Activated T-cell treated with anti-CD3 and anti-CD28 coated beads, Interleukin-2, amount 50 U/mL, for 4 hours (primary cell): Measurements from ENCODE around the gene KLK1. TPM values are rescaled to one million over a fixed set of nuclear protein-coding genes. Genes with fewer than 3 reads are reported as not detected.

Source experiments
- ATAC-seq, 2 donors: fragments of 200-7000 bp; cut with Tn5 transposase; one replicate each; pipeline ENCODE4 v1.10.0; 2021
- DNase-seq: peaks from one replicate; pipeline ENCODE4 v3.0.0-alpha.2; 2020
- H3K27me3 Mint-ChIP-seq: one replicate; pipeline ENCODE4 v1.8.0; 2021; ENCODE audit warnings: low read depth, mixed read lengths
- H3K36me3 Mint-ChIP-seq: one replicate; pipeline ENCODE4 v1.8.0; 2022; ENCODE audit warnings: mixed read lengths; ENCODE audit not compliant: insufficient read depth
- H3K4me1 Mint-ChIP-seq: one replicate; pipeline ENCODE4 v1.8.0; 2021; ENCODE audit warnings: low read depth, mixed read lengths
- H3K4me3 Mint-ChIP-seq: one replicate; pipeline ENCODE4 v1.8.0; 2021; ENCODE audit warnings: mild to moderate bottlenecking, moderate library complexity, mixed read lengths
- H3K9me3 Mint-ChIP-seq: one replicate; pipeline ENCODE4 v1.8.0; 2021; ENCODE audit warnings: mixed read lengths
- total RNA-seq, 3 donors: library from RNA; stranded (reverse); gene quantifications; one replicate each; pipeline ENCODE4 v1.2.1, GENCODE V29; 2021

Gene KLK1
- total RNA-seq, 3 donors from 2014 or later: 0.58 to 1.1 (median 0.71) TPM

DNA sequence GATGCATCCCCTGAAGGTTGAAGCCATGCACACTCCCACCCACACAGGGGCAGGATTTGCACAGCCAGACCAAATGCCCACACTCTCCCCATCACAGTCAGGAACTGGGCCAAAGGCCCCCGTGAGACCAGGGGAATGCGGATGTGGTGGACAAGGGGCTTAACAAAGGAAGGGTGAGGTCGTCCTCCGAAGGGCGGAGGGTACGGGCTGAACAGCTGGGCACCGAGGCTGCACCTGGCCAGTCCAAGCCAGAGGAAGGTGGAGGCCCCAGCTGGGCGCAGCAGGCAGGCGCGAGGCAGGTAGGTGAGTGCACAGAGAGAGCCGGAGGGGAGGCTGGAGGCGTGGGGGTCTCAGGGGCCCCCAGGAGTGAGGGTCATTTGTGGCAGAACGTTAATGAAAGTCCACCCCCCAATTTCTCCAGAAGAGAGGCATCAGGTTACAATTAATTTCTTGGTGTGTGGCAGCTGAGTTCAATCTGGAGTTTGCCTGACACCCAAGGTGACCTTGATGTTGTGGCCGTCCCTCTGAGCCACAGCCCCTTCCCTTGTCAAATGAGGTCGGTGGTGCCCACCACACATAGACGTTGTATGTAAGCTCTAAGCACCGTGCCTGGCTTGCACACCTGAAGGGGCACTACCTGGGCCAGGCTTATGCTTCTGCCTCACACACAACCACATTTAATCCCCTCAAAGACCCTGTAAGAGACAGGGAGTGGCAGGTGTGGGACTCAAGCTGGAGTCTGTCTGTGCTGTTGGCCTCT lies 6.9 kb upstream of the KLK1 start:
- Mint-ChIP-seq H3K4me3 (no peak overlapping the region), H3K4me1 (peaks cover 4% of the 10 kb centered on the region), H3K9me3 (no peaks in the 10 kb centered on the region), H3K27me3 (peaks cover 55% of the 10 kb centered on the region), H3K36me3 (no peaks in the 10 kb centered on the region)
- ATAC-seq (no peak), DNase-seq (no peak)

DNA sequence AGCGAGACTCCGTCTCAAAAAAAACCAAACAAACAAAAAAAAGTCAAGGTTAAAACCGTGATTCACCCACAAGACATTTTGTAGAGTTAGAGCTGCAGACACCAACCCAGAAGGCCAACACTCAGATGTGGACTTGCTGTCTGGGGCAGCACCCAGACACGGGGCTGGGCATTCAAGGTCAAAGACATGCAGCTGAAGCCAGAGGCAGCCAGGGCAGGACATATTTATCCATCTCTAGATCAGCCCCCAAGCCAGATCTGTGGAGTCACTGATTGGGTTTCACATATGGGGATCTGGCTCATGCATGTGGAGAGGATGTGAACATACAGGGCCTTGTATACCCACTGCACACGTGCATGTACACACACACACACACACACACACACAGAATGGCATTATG lies 6.2 kb upstream of the KLK1 start:
- H3K27me3 Mint-ChIP-seq: peaks cover 52% of the 10 kb centered on the region
- H3K4me3 Mint-ChIP-seq: no peak overlapping the region
- no peaks in the 10 kb centered on the region for H3K4me1 Mint-ChIP-seq
- H3K36me3 Mint-ChIP-seq: no peaks in the 10 kb centered on the region
- no peaks in the 10 kb centered on the region for H3K9me3 Mint-ChIP-seq
- ATAC-seq (no peak), DNase-seq (no peak)

DNA sequence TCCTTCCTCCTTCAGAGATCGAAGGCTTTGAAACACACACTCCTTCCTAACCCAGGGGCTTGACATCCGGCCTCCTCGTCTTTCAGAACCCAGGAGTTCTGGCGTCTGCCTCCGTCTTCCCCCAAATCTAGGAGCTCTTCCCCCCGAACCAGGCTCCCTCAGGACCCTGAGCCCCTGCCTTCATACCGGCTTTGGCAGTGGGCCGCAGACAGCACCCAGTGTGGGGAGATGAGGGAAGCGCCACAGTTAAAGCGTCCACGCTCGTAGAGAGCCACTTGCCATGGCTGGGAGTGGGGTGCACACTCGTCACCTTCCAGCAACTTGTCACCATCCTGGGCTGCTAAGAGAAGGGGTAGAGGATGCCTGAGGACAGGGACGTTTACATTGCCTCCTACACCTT lies 3.9 kb upstream of the KLK1 start:
- Mint-ChIP-seq H3K4me1 (no peaks in the 10 kb centered on the region), H3K9me3 (no peaks in the 10 kb centered on the region), H3K27me3 (peaks cover 47% of the 10 kb centered on the region), H3K36me3 (no peaks in the 10 kb centered on the region), H3K4me3 (no peak overlapping the region)
- no peak for DNase-seq
- ATAC-seq: no peak

DNA sequence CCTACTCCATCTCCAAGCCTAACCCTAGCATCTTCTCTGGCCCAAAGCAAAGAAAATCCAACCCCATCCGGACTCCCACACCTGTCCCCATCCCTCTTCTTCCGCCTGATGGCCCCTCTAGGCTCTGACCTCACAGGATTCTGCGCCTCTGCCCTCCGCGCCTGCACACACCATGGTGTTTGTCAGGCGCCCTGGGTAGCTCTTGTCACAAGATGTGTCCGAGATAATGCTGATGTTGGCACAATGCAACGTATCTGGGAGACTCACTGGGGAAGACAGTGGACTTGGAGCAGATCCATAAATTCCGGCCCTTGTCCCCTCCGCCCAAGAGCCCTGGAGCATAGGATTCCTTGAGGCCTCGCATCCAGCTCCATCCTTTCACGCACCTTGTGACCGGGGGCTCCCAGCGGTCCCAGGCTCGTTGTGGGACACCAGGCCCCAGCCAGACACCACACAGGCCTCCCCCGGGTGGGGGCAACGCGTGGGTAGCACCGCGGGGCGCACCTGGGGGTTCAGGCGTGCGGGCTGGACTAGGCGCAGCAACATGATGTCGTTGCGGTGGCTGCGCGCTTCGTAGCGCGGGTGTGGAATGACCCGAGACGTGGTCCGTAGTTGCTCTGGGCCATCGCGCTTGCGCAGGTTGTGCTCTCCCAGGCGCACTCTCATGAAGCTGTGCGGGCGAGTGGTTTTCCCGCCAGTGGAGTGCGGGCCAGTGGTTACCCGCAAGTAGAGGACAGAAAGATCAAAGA lies 3.1 kb upstream of the KLK1 start:
- ATAC-seq (no peak), DNase-seq (no peak)
- peaks cover 49% of the 10 kb centered on the region for H3K27me3 Mint-ChIP-seq
- H3K9me3 Mint-ChIP-seq: no peaks in the 10 kb centered on the region
- no peak overlapping the region for H3K4me3 Mint-ChIP-seq
- no peaks in the 10 kb centered on the region for H3K4me1 Mint-ChIP-seq
- no peaks in the 10 kb centered on the region for H3K36me3 Mint-ChIP-seq

DNA sequence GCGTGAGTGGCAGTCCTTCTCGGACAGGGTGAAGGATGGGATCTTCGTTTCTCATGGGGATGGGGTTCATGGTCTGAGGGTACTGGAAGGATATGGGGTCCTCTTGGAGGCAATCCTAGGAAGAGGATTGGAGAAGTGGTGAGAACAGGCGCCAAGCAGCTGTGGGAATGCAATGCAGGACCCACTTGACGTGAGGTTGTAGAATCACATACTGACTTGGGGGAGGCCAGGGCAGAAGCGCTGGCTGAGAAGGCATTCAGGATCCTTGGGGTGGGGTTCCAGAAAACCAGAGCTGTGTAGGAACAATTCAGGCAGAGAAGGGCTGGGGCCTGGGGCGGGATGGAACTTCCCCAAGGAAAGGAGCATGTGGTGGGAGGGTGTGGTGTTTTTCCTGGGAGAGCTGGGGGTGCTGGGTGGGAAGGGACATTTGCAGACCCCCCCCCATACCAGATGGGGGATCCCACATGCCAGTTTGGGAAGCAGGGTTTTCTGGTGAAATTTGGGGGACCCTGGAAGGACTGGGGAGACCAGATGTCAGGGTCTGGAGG lies 852 bp downstream of the KLK1 start:
- no peak for ATAC-seq
- H3K4me1 Mint-ChIP-seq: peaks cover 24% of the 10 kb centered on the region
- H3K4me3 Mint-ChIP-seq: no peak overlapping the region
- H3K27me3 Mint-ChIP-seq: peaks cover 63% of the 10 kb centered on the region
- DNase-seq: no peak
- H3K36me3 Mint-ChIP-seq: no peaks in the 10 kb centered on the region
- no peaks in the 10 kb centered on the region for H3K9me3 Mint-ChIP-seq

DNA sequence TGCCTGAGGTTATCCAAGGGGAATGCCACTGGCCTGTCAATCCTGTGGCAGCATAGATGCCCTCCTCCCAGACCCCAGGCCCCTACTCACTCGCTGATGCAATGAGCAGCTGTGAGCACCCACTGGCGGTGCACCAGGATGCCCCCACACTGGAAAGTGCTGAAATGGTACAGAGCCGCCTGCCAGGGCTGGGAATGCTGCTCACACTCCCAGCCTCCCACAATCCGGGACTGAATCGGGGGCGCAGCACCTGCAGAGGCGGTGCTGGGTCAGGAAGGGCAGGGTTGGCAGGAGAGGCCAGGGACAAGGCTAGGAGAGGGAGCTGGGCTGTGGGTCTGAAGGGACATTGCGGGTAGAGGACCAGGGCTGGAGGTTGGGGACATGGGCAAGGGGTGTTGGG lies 2.0 kb downstream of the KLK1 start:
- Mint-ChIP-seq H3K36me3 (no peaks in the 10 kb centered on the region), H3K4me1 (peaks cover 33% of the 10 kb centered on the region), H3K27me3 (peaks cover 65% of the 10 kb centered on the region), H3K4me3 (no peak overlapping the region), H3K9me3 (no peaks in the 10 kb centered on the region)
- ATAC-seq (no peak), DNase-seq (no peak)

DNA sequence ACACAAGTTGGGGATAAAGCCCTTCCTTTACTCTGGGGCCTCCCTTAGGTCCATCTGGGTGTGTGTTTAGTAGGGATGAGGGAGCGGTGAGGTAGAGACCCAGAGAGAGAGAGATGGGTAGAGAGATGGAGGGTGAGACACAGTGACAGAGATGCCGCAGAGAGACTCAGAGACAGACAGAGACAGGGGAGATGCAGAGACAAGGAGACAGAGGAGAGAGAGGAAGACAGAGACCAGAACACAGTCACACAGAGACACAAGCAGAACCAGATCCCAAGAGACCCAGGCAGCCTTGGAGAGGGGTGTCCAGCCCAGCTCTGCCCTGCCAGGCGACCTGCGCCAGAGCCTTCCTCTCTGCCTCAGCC lies 2.4 kb downstream of the KLK1 start:
- peaks cover 66% of the 10 kb centered on the region for H3K27me3 Mint-ChIP-seq
- H3K4me1 Mint-ChIP-seq: peaks cover 36% of the 10 kb centered on the region
- H3K9me3 Mint-ChIP-seq: no peaks in the 10 kb centered on the region
- H3K36me3 Mint-ChIP-seq: no peaks in the 10 kb centered on the region
- no peak for DNase-seq
- ATAC-seq: no peak
- no peak overlapping the region for H3K4me3 Mint-ChIP-seq

DNA sequence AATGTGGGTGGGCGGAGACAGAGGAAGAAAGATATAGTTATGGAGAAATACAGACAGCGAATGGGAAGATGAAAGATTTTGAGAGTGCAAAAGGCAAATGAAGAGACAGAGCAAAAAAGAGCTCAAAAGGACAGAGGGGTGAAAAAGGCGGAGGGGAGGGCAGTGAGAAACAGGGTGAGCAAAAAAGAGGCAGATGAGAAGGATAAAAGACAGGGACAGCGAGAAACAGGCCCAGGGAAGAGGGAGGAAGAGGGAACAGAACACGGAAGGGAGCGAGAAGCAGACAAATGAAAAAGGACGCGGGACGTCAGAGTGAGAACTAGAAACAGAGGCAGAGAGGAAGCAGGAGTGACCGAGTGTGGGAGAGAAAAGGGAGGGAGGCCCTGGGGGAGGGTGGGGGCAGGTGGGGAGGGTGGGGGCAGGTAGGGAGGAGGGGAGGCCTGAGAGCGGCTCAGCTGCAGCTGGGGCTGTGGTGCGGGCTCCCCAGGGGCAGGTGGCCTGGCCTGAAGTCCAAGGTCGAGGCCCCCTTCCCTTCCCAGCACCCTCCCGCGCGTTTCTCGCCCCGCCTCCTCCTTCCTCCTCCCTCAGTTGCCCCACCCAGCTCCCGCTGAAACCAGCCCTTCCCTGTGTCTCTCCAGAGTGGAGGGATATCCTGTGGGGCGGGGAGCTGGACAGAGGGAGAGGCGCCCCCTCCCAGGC lies 2.9 kb downstream of the KLK1 start:
- peak overlapping the region; percentile 1 for H3K4me3 Mint-ChIP-seq
- DNase-seq: no peak
- ATAC-seq: no peak
- H3K27me3 Mint-ChIP-seq: peaks cover 69% of the 10 kb centered on the region
- no peaks in the 10 kb centered on the region for H3K9me3 Mint-ChIP-seq
- no peaks in the 10 kb centered on the region for H3K36me3 Mint-ChIP-seq
- H3K4me1 Mint-ChIP-seq: peaks cover 37% of the 10 kb centered on the region

DNA sequence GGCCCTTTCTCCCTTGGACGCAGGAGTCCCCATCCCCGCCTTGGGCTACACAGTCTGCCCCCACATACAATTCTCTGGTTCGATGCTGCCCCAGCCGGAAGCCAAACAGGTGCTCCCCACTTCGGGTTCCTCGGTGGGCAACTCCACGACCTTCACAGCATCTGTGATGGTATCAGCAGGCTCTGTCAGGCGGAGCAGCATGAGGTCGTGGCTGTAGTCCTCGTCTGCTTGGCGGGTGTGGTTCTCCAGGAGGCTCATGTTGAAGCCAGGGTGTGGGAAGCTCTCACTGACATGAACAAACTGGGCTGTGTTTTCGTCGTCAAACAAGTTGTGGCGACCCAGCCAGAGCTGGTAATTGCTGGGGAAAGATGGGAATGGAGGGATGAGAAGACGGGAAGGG lies 3.5 kb downstream of the KLK1 start:
- Mint-ChIP-seq H3K4me3 (no peak overlapping the region), H3K4me1 (peaks cover 37% of the 10 kb centered on the region), H3K27me3 (peaks cover 73% of the 10 kb centered on the region), H3K36me3 (no peaks in the 10 kb centered on the region), H3K9me3 (no peaks in the 10 kb centered on the region)
- ATAC-seq: no peak
- no peak for DNase-seq

DNA sequence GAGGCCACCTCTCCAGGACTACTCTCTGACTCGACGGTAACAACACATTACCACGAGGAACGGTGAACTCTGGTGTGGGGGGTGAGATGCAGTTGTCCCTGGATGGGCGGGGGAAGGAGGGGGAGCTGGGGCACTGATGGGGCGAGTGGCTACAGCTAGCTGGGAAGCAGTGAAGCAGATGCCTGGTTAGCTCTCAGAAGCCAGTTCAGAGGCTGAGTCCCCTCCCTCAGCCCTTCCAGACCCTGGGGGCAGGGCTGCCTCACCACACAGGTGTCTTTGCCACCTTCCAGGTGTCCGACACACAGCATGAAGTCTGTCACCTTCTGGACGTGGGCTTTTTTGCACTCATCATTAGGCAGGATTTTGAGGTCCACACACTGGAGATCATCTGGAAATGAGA lies 4.0 kb downstream of the KLK1 start:
- Mint-ChIP-seq H3K36me3 (no peaks in the 10 kb centered on the region), H3K9me3 (no peaks in the 10 kb centered on the region), H3K4me1 (peaks cover 37% of the 10 kb centered on the region), H3K4me3 (no peak overlapping the region), H3K27me3 (peaks cover 73% of the 10 kb centered on the region)
- DNase-seq: no peak
- ATAC-seq: no peak

DNA sequence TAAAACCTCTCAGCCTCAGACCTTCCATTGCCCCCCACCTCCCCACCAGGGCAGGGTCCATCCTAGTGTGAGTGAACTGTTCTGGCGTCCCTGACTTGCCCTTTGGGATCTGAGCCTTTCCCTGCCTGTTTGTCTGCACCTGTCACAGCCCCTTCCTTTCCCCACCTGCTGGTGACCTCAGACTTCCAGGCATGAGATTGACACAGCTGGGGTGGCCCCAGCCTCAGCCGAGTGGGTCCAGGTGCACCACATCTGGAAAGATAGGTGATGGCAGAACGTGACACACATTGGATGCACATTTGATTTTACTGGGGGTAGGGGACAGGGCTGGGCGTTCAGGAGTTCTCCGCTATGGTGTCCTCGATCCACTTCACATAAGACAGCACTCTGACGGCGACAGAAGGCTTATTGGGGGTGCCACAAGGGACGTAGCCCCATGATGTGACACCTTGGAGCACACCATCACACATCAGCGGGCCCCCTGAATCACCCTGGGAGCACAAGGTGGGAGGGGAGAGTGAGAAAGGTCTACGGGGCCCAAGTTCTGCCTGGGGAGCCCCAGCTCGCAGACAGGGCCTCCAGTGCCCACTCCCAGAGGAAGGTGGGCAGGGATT lies 4.6 kb downstream of the KLK1 start:
- no peaks in the 10 kb centered on the region for H3K9me3 Mint-ChIP-seq

DNA sequence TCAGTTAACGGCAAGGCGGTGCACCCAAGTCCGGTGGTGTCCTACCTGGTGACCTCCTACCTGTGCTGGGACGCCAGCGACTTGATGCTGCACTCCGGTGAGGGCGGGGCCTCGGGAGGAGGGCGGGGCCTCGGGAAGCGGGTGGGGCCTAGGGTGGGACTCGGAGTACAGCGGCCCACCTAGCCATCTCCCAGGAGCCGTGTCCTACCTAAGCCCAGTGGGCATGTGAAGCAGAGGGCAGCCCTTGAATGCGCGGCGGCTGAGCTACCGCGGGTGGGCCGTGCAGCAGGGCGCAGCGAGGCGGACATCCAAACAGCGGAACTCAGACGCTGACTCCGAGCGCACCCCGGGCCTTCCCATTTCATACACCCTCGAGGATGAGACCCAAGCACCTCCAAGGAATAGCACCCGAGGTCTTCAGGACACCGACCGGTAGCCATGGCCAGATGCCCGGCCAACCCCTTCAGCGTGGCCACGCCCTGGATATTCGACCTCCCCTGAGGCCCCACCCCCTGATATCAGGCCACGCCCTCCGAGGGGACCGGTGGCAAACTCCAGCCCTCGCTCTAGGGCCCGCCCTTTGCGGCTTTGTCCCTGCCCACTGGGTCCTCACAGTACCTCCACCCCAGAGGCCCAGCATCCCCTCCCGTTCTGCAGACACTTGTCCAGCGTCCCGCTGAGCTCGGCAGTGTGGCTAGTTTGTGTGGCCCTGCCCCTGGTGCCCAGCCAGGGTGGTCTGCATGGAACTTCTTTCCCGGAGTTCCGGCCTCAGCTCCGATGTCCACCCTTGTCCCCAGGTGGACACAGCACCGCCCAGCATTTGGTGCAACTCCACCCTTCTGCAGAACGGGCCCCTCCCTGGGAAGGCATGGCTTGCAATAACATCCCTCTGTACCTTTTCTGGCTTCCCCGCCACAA lies 5.4 kb downstream of the KLK1 start:
- DNase-seq (peak; percentile 19), ATAC-seq (peak; percentile 35 to 42)
- H3K4me3 Mint-ChIP-seq: peak overlapping the region; percentile 74
- H3K4me1 Mint-ChIP-seq: peaks cover 37% of the 10 kb centered on the region
- H3K9me3 Mint-ChIP-seq: no peaks in the 10 kb centered on the region
- no peaks in the 10 kb centered on the region for H3K36me3 Mint-ChIP-seq
- peaks cover 73% of the 10 kb centered on the region for H3K27me3 Mint-ChIP-seq

More for the DNA sequence above, 4.6 kb downstream of the KLK1 start:
- Mint-ChIP-seq H3K27me3 (peaks cover 76% of the 10 kb centered on the region), H3K4me3 (peak overlapping the region; percentile 74), H3K36me3 (no peaks in the 10 kb centered on the region), H3K4me1 (peaks cover 37% of the 10 kb centered on the region)
- DNase-seq: no peak
- no peak for ATAC-seq

DNA sequence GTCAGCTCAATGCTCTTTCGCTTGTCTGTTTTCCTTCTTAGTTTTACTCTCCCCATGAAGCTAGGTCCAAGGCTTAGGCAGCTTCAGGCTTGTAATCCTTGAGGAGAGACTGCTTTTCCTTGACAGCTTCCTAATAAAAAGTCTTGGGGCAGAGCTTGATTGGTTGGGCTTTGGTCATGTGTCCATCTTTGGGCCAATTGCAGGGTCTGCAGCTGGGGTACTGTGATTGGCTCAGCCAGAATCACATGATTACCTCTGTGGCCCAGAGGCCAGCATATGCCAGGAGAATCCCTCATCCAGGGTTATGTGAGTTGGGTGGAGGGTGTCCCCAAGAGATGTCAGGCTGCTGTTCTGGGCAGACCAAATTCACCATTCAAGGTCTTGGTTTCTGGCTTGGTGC lies 8.1 kb downstream of the KLK1 start:
- Mint-ChIP-seq H3K4me3 (no peak overlapping the region), H3K36me3 (no peaks in the 10 kb centered on the region), H3K4me1 (peaks cover 31% of the 10 kb centered on the region), H3K9me3 (no peaks in the 10 kb centered on the region), H3K27me3 (peaks cover 54% of the 10 kb centered on the region)
- DNase-seq (no peak), ATAC-seq (no peak)
